H1 (cell line): Measurements from ENCODE around the gene CCDC24. TPM values are rescaled to one million over a fixed set of nuclear protein-coding genes. Genes with fewer than 3 reads are reported as not detected.

Experiments
- CTCF ChIA-PET: fragments of 300-600 bp; sonication (Branson Sonifier 250); formaldehyde crosslinking; loops from one replicate; lab custom pipeline; 2021; ENCODE audit not compliant: partially characterized antibody; lab: Charles Lee
- POLR2A ChIA-PET: fragments of 300-600 bp; sonication (Branson Sonifier 250); formaldehyde crosslinking; loops from one replicate; lab custom pipeline; 2021; ENCODE audit warnings: inconsistent platforms; ENCODE audit not compliant: partially characterized antibody; lab: Charles Lee
- DNase-seq, 2 experiments: peaks; one replicate each; pipeline versions ENCODE4 v3.0.0 to v3.0.0-alpha.2; 2010 to 2022; ENCODE audit warnings: low spot score in 2 of 2, low read depth in 1 of 2, mixed read lengths in 1 of 2
- FAIRE-seq: peaks from 2 replicates; lab custom pipeline; 2011; peaks lifted over from hg19 to GRCh38; lab: Jason Lieb, UNC
- H2AFZ ChIP-seq: 2 replicates; pipeline ENCODE4 v1.8.1; 2012; ENCODE audit warnings: low read length, inconsistent platforms
- H2AK5ac ChIP-seq: 2 replicates; pipeline ENCODE4 v1.6.1; 2013; ENCODE audit warnings: low read depth, low read length
- H2BK120ac ChIP-seq: replicated peaks from 2 replicates; pipeline ENCODE3; 2013; ENCODE audit warnings: low read depth, low read length, inconsistent platforms
- H2BK12ac ChIP-seq: 2 replicates; pipeline ENCODE4 v1.6.1; 2013; ENCODE audit warnings: low read depth, low read length
- H2BK15ac ChIP-seq: 2 replicates; pipeline ENCODE4 v1.6.1; 2013; ENCODE audit warnings: low read length
- H2BK20ac ChIP-seq: 2 replicates; pipeline ENCODE4 v1.6.1; 2013; ENCODE audit warnings: low read length
- H2BK5ac ChIP-seq: 2 replicates; pipeline ENCODE4 v1.6.1; 2013; ENCODE audit warnings: low read depth, low read length
- H3K14ac ChIP-seq: 2 replicates; pipeline ENCODE4 v1.6.1; 2013; ENCODE audit warnings: inconsistent platforms; ENCODE audit not compliant: insufficient read length
- H3K18ac ChIP-seq: 2 replicates; pipeline ENCODE4 v1.6.1; 2013; ENCODE audit warnings: low read length; ENCODE audit errors: extremely low read depth
- H3K23ac ChIP-seq: 2 replicates; pipeline ENCODE4 v1.6.1; 2013; ENCODE audit warnings: inconsistent platforms; ENCODE audit not compliant: insufficient read length
- H3K23me2 ChIP-seq: 2 replicates; pipeline ENCODE4 v1.6.1; 2013; ENCODE audit warnings: low read depth, low read length
- H3K27ac ChIP-seq: 2 replicates; pipeline ENCODE4 v1.6.1; 2011; ENCODE audit warnings: low read depth, low read length, inconsistent platforms
- H3K27me3 ChIP-seq, 4 experiments: replicated peaks in 1 of 4; 1 replicate in 1 of 4; 2 replicates in 3 of 4; pipeline versions ENCODE4 v1.6.1 to v1.8.1; 2011 to 2013; ENCODE audit warnings: low read length in 3 of 4, mild to moderate bottlenecking in 3 of 4, inconsistent platforms in 2 of 4, mixed read lengths in 2 of 4, moderate library complexity in 1 of 4; ENCODE audit not compliant: control insufficient read depth in 3 of 4, insufficient read depth in 3 of 4; ENCODE audit errors: extremely low read depth in 1 of 4
- H3K36me3 ChIP-seq, 4 experiments: 2 replicates each; pipeline versions ENCODE4 v1.6.1 to v1.8.1; 2011 to 2013; ENCODE audit warnings: mild to moderate bottlenecking in 4 of 4, low read length in 3 of 4, moderate library complexity in 2 of 4, control low read depth in 1 of 4, inconsistent platforms in 1 of 4; ENCODE audit not compliant: insufficient read depth in 4 of 4, control insufficient read depth in 2 of 4
- H3K4ac ChIP-seq: replicated peaks from 2 replicates; pipeline ENCODE3; 2013; ENCODE audit warnings: low read length, low read depth, mixed read lengths, inconsistent platforms; ENCODE audit not compliant: insufficient read length
- H3K4me1 ChIP-seq, 4 experiments: replicated peaks in 1 of 4; 1 replicate in 1 of 4; 2 replicates in 3 of 4; pipeline versions ENCODE4 v1.6.1 to v1.8.1; 2011 to 2013; ENCODE audit warnings: low read length in 3 of 4, inconsistent platforms in 2 of 4, mixed read lengths in 1 of 4; ENCODE audit not compliant: insufficient read depth in 4 of 4, control insufficient read depth in 3 of 4
- H3K4me2 ChIP-seq, 2 experiments: 2 replicates each; pipeline versions ENCODE4 v1.6.1 to v1.8.1; 2011 to 2013; ENCODE audit warnings: low read depth in 2 of 2, low read length in 2 of 2, control low read depth in 1 of 2, inconsistent platforms in 1 of 2, mild to moderate bottlenecking in 1 of 2; ENCODE audit not compliant: insufficient read depth in 1 of 2
- H3K4me3 ChIP-seq, 4 experiments: fragments of 200-600, 300-600 bp in 1 of 4; sonication (generic), shearing (Covaris generic), sonication (Bioruptor Twin) in 1 of 4; 2 replicates each; pipeline versions ENCODE4 v1.5.1 to v1.8.1; 2011 to 2016; ENCODE audit warnings: low read length in 4 of 4, low read depth in 3 of 4, control low read depth in 2 of 4, inconsistent platforms in 2 of 4, mild to moderate bottlenecking in 2 of 4, mixed read lengths in 1 of 4, moderate library complexity in 1 of 4; ENCODE audit not compliant: insufficient read depth in 2 of 4; ENCODE audit errors: extremely low read depth in 1 of 4
- H3K56ac ChIP-seq: replicated peaks from 2 replicates; pipeline ENCODE3; 2013; ENCODE audit warnings: low read depth, mild to moderate bottlenecking, mixed read lengths, low read length, inconsistent platforms; ENCODE audit not compliant: insufficient read length
- H3K79me1 ChIP-seq: 2 replicates; pipeline ENCODE4 v1.6.1; 2013; ENCODE audit warnings: low read depth, low read length, control low read depth
- H3K79me2 ChIP-seq, 2 experiments: 2 replicates each; pipeline versions ENCODE4 v1.6.1 to v1.8.1; 2012 to 2013; ENCODE audit warnings: low read length in 2 of 2, mild to moderate bottlenecking in 2 of 2, inconsistent platforms in 1 of 2; ENCODE audit not compliant: insufficient read depth in 2 of 2, control insufficient read depth in 1 of 2
- H3K9ac ChIP-seq, 4 experiments: replicated peaks in 1 of 4; 1 replicate in 1 of 4; 2 replicates in 3 of 4; pipeline versions ENCODE4 v1.6.1 to v1.8.1; 2011 to 2013; ENCODE audit warnings: low read depth in 3 of 4, low read length in 3 of 4, control low read depth in 2 of 4, mild to moderate bottlenecking in 2 of 4, moderate library complexity in 2 of 4, inconsistent platforms in 1 of 4; ENCODE audit errors: extremely low read depth in 1 of 4
- H3K9me3 ChIP-seq, 2 experiments: 2 replicates each; pipeline versions ENCODE4 v1.6.1 to v1.8.1; 2012 to 2013; ENCODE audit warnings: mild to moderate bottlenecking in 2 of 2, moderate library complexity in 2 of 2, control low read depth in 1 of 2, inconsistent platforms in 1 of 2, low read depth in 1 of 2, low read length in 1 of 2, mixed read lengths in 1 of 2; ENCODE audit not compliant: insufficient read depth in 2 of 2
- H4K20me1 ChIP-seq, 2 experiments: replicated peaks in 1 of 2; 2 replicates each; pipeline versions ENCODE3 to v1.8.1; 2011 to 2013; ENCODE audit warnings: inconsistent platforms in 2 of 2, low read length in 2 of 2, mild to moderate bottlenecking in 1 of 2; ENCODE audit not compliant: insufficient read depth in 2 of 2, control insufficient read depth in 1 of 2
- H4K5ac ChIP-seq: 2 replicates; pipeline ENCODE4 v1.6.1; 2013; ENCODE audit warnings: low read length, low read depth, mixed read lengths, inconsistent platforms; ENCODE audit not compliant: insufficient read length
- H4K8ac ChIP-seq: 2 replicates; pipeline ENCODE4 v1.8.0; 2013; ENCODE audit warnings: mild to moderate bottlenecking, moderate library complexity, low read length, inconsistent platforms; ENCODE audit not compliant: insufficient read depth; ENCODE audit errors: extremely low read depth
- H4K91ac ChIP-seq: replicated peaks from 2 replicates; pipeline ENCODE3; 2013; ENCODE audit warnings: low read length, mixed read lengths, inconsistent platforms; ENCODE audit not compliant: insufficient read length
- BRCA1 ChIP-seq: IDR thresholded peaks from 2 replicates; pipeline ENCODE4 v1.6.1; 2012; ENCODE audit warnings: low read depth, low read length, improper control_type of control experiment
- EGR1 ChIP-seq: IDR thresholded peaks from 2 replicates; pipeline ENCODE4 v1.6.1; 2011; ENCODE audit warnings: low read depth, low read length, borderline replicate concordance
- MAFK ChIP-seq: IDR thresholded peaks from 2 replicates; pipeline ENCODE4 v1.6.1; 2012; ENCODE audit warnings: low read depth, mild to moderate bottlenecking, improper control_type of control experiment, low read length
- NRF1 ChIP-seq: IDR thresholded peaks from 2 replicates; pipeline ENCODE4 v1.6.1; 2011; ENCODE audit warnings: mild to moderate bottlenecking, low read depth, low read length, improper control_type of control experiment
- PHF8 ChIP-seq: fragments of 200-600 bp; sonication (generic); conservative IDR thresholded peaks from 2 replicates; pipeline ENCODE4 v1.7.1; 2012; ENCODE audit warnings: low read depth, mild to moderate bottlenecking, inconsistent platforms, low read length, moderate library complexity
- SIN3A ChIP-seq, 2 experiments: IDR thresholded peaks in 1 of 2; conservative IDR thresholded peaks in 1 of 2; 2 replicates each; pipeline ENCODE4 v1.6.1; 2011 to 2012; ENCODE audit warnings: low read length in 2 of 2, improper control_type of control experiment in 1 of 2, low read depth in 1 of 2, mild to moderate bottlenecking in 1 of 2
- SRF ChIP-seq: IDR thresholded peaks from 2 replicates; pipeline ENCODE4 v1.6.1; 2011; ENCODE audit warnings: mild to moderate bottlenecking, low read depth, low read length, moderate library complexity
- TBP ChIP-seq: IDR thresholded peaks from 2 replicates; pipeline ENCODE4 v1.6.1; 2011; ENCODE audit warnings: low read depth, low read length, improper control_type of control experiment
- WGBS, 2 experiments: shearing (Covaris generic) in 1 of 2; methylation state at CpG; one replicate each; pipeline versions ENCODE4 v1.1.6 to v1.1.7; 2013 to 2015; ENCODE audit warnings: low lambda C conversion rate in 2 of 2, mixed read lengths in 2 of 2, inconsistent platforms in 1 of 2, low coverage in 1 of 2, missing lambda C conversion rate in 1 of 2; ENCODE audit not compliant: insufficient replicate concordance in 2 of 2, insufficient coverage in 1 of 2, insufficient read length in 1 of 2; ENCODE audit errors: extremely low coverage in 1 of 2, missing lambda C conversion rate in 1 of 2; 5-methylcytosine and 5-hydroxymethylcytosine counted together
- polyA plus RNA-seq, 7 experiments: library from polyadenylated mRNA; depleted of rRNA in 3 of 7; stranded (reverse) in 5 of 7; unstranded in 2 of 7; fragments of >200 nt in 5 of 7; fragments of 200-250 nt in 2 of 7; gene quantifications; 1 replicate in 5 of 7; 2 replicates in 1 of 7; 4 replicates in 1 of 7; pipeline versions ENCODE4 v1.2.1 to v1.2.3, GENCODE V29; 2011 to 2013; ENCODE audit warnings: missing spikeins in 2 of 7, mixed read lengths in 2 of 7
- total RNA-seq: library from RNA; stranded (reverse); fragmentation: NEBNext Ultra II Directional; extraction: Animal tissue kit (Norgen Biotek cat#: 25700); gene quantifications from 2 replicates; pipeline ENCODE4 v1.2.1, GENCODE V29; 2021
- TF ChIP-seq, protein P1 (sequence below): IDR thresholded peaks from 2 replicates; pipeline ENCODE4 v1.6.1; 2012; ENCODE audit warnings: low read length, inconsistent platforms
- TF ChIP-seq, protein P2 (sequence below): IDR thresholded peaks from 2 replicates; pipeline ENCODE4 v1.6.1; 2011; ENCODE audit warnings: low read depth, mild to moderate bottlenecking, low read length; ENCODE audit not compliant: insufficient read depth

Gene CCDC24
- total and polyA plus RNA-seq, 2 of the 8 experiments (the other 6 are each of a cell fraction or from before 2014, with no cell fraction given): 11.2 to 11.4 TPM

DNA sequence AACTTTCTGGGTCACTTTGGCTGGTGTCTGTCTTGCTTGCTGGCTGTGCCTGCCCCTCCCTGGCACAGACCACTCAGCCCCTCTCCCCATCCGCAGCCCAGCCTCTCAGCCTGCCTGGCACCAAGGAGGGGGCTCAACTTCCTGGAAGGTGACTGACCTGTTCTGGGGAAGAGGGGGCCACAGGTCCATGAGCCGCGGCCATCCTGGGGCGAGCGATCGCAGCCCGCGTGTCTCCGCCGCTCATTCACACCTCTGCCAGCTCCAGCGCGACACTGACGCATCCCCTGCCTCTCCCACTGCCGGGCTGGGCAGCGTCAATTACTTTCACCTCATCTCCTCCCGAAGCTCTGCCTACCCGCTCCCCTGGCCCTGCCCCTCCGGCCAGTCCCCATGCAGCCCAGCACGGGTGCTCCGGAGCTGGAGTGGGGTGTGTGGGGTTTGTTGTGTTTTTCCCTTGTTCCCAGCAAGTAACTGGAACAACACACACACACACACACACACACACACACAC, 25.5 kb downstream of the CCDC24 start:
- CTCF ChIA-PET: interaction anchor here (0.6 to 16.6 kb wide), 7 partner anchors 14 to 31 kb away, joined by 3 to 252 read pairs (median 3); partner anchors contain the start of gene SLC6A9
- Histone ChIP-seq H4K20me1 (peaks cover 0 to 12% of the 10 kb centered on the region in 2 experiments), H3K4me1 (peaks cover 0 to 8% (median 2%) of the 10 kb centered on the region in 4 experiments; a peak in 4 of 7 replicates), H3K18ac (no peak overlapping the region; the same call in 1 of the 2 replicates), H3K9me3 (no peaks in the 10 kb centered on the region), H3K23ac (no peak overlapping the region), H3K27me3 (no peaks in the 10 kb centered on the region), H2AK5ac (no peak overlapping the region), H2AFZ (no peak overlapping the region), H3K56ac (no peak overlapping the region), H3K4me2 (no peak overlapping the region), H4K5ac (no peak overlapping the region), H4K8ac (peak overlapping the region; percentile 57; the same call in 1 of the 2 replicates), H2BK12ac (no peak overlapping the region), H3K4me3 (no peak overlapping the region), H2BK15ac (no peak overlapping the region), H2BK5ac (no peak overlapping the region), H3K14ac (no peak overlapping the region), H4K91ac (no peak overlapping the region), H3K27ac (no peak overlapping the region), H3K79me2 (no peaks in the 10 kb centered on the region), H3K36me3 (peaks cover 0 to 4% (median 4%) of the 10 kb centered on the region in 4 experiments; a peak in 4 of 8 replicates), H2BK120ac (no peak overlapping the region), H3K9ac (no peak overlapping the region), H3K4ac (no peak overlapping the region), H3K79me1 (0 out of 2 replicates have a peak, but pooled peaks cover 3% of the 10 kb centered on the region), H2BK20ac (no peak overlapping the region), H3K23me2 (no peaks in the 10 kb centered on the region)
- FAIRE-seq (no peak), DNase-seq (no peak)
- 89% methylated on average over 10 of the region's 20 CpGs; no CpG with 5 or more reads in 1 of the 2 experiments for WGBS, 2 experiments
- POLR2A ChIA-PET: interaction anchor here (1.6 to 27.1 kb wide), 4 partner anchors 7 to 42 kb away, joined by 4 to 544 read pairs (median 275); partner anchors contain the start of genes ATP6V0B and SLC6A9
- TF ChIP-seq SIN3A (conservative IDR thresholded peaks at IDR 0.05 in 1 of 2, IDR thresholded peaks at IDR 0.05 in 1 of 2; ENCODE audit: low read depth in 1 of 2, low read length in 2 of 2) (no peak), EGR1 (no peak), NRF1 (no peak), SRF (no peak), MAFK (no peak), BRCA1 (no peak), TBP (no peak), PHF8 (no peak)
- TF ChIP-seq, protein P1, sequence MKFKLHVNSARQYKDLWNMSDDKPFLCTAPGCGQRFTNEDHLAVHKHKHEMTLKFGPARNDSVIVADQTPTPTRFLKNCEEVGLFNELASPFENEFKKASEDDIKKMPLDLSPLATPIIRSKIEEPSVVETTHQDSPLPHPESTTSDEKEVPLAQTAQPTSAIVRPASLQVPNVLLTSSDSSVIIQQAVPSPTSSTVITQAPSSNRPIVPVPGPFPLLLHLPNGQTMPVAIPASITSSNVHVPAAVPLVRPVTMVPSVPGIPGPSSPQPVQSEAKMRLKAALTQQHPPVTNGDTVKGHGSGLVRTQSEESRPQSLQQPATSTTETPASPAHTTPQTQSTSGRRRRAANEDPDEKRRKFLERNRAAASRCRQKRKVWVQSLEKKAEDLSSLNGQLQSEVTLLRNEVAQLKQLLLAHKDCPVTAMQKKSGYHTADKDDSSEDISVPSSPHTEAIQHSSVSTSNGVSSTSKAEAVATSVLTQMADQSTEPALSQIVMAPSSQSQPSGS: no peak
- TF ChIP-seq, protein P2, sequence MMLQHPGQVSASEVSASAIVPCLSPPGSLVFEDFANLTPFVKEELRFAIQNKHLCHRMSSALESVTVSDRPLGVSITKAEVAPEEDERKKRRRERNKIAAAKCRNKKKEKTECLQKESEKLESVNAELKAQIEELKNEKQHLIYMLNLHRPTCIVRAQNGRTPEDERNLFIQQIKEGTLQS: no peak
